ENCODE data around the gene NFE2L3. TPM values are rescaled to one million over a fixed set of nuclear protein-coding genes. Genes with fewer than 3 reads are reported as not detected.
A peak's percentile ranks its signal among the peaks of the same experiment; 100 is the strongest.
"Not testable (repeated sequence)": the region's sequence is repeated elsewhere in the genome, so short reads cannot be mapped to it uniquely, and the experiment has no call there.

NFE2L3 gene
- total and polyA plus RNA-seq, 2 of the 4 experiments (the other 2 are of a cell fraction) = 28.0 to 43.2 TPM

- no TSS peak for BruUV-seq (replicated peaks)
- peaks cover 23% of the 10 kb centered on the region for H3K4me1 ChIP-seq (ENCODE audit: control insufficient read depth, insufficient read depth, low read length)
- H2AK9ac ChIP-seq (replicated peaks; ENCODE audit: low read depth, low read length, poor library complexity) = peak overlapping the region; percentile 73
- peaks cover 37% of the 10 kb centered on the region for H3K9me1 ChIP-seq (ENCODE audit: insufficient read depth, low read length)
- no peak for ATAC-seq (ENCODE audit: low read depth)
- H3K36me3 ChIP-seq (ENCODE audit: control insufficient read depth, insufficient read depth, low read length) = no peaks in the 10 kb centered on the region
- dilution Hi-C loops (cut with HindIII; ENCODE audit: low sequenced_read_pairs, unreplicated experiment) (no loop called here), intact Hi-C loops (cut with micrococcal nuclease) (no loop called here), in situ Hi-C loops (cut with MboI; ENCODE audit: low sequenced_read_pairs) (no loop called here)
- peak overlapping the region; percentile 97 for H3K14ac ChIP-seq (replicated peaks; ENCODE audit: low read depth, low read length)
- 68% methylated on average over 4 of the region's 10 CpGs; no CpG with 5 or more reads in 1 of the 2 experiments for WGBS, 2 experiments (ENCODE audit: extremely low coverage in 2 of 2, insufficient read length in 1 of 2)
- H3K79me1 ChIP-seq (ENCODE audit: low read depth in 1 of 2, low read length in 2 of 2) = peaks cover 4 to 40% of the 10 kb centered on the region in 2 experiments; a peak in 3 of 4 replicates
- H2BK120ac ChIP-seq (ENCODE audit: low read depth, low read length) = peak overlapping the region; percentile 89
- peak overlapping the region; percentile 96 for H2BK15ac ChIP-seq (ENCODE audit: low read depth, low read length)
- peak overlapping the region; percentile 93 for H4K5ac ChIP-seq (ENCODE audit: low read depth, low read length)
- H3K9me3 ChIP-seq (ENCODE audit: control insufficient read depth, insufficient read depth, low read length) = no peaks in the 10 kb centered on the region
- peak overlapping the region; percentile 100 for H2AFZ ChIP-seq (replicated peaks; ENCODE audit: low read length, poor library complexity)
- no peak overlapping the region for H3K56ac ChIP-seq (ENCODE audit: extremely low read depth, insufficient read depth, low read length)
- ChIA-PET POLR2A (ENCODE audit: unreplicated experiment) (no interaction called here), CTCF (interaction anchor here (0.9 to 2.6 kb wide), 2 partner anchors 61 to 62 kb away, joined by 3 to 7 read pairs; no protein-coding TSS in a partner anchor)
- H3K18ac ChIP-seq (ENCODE audit: low read depth, low read length) = peak overlapping the region; percentile 68
- H4K8ac ChIP-seq (ENCODE audit: low read depth in 2 of 2, low read length in 2 of 2) = peak overlapping the region; percentile 100
- H3K9ac ChIP-seq (ENCODE audit: low read depth, low read length) = peak overlapping the region; percentile 57; the same call in 1 of the 2 replicates
- H4K91ac ChIP-seq (ENCODE audit: insufficient read depth, low read depth, low read length) = peak overlapping the region; percentile 94
- peak overlapping the region; percentile 94 for H3K4me3 ChIP-seq (ENCODE audit: insufficient read depth, low read depth, low read length)
- H2AK5ac ChIP-seq (ENCODE audit: low read depth, low read length) = peak overlapping the region; percentile 61; the same call in 1 of the 2 replicates
- no peaks in the 10 kb centered on the region for H4K20me1 ChIP-seq (ENCODE audit: insufficient read depth, low read length)
- H3K4me2 ChIP-seq (ENCODE audit: low read depth, low read length) = peak overlapping the region; percentile 80
- H3K23ac ChIP-seq (ENCODE audit: low read depth, low read length) = no peak overlapping the region; the same call in none of the 2 replicates
- H2BK20ac ChIP-seq (ENCODE audit: low read depth, low read length) = peak overlapping the region; percentile 60; the same call in 1 of the 2 replicates
- H3K27me3 ChIP-seq (ENCODE audit: control insufficient read depth, insufficient read depth, low read length) = no peaks in the 10 kb centered on the region
- peak overlapping the region; percentile 55 for H3K27ac ChIP-seq (ENCODE audit: insufficient read depth, low read length)
- peak overlapping the region; percentile 61 for H2BK5ac ChIP-seq (ENCODE audit: low read depth, low read length, poor library complexity, severe bottlenecking)
- H3K4ac ChIP-seq (ENCODE audit: low read depth, low read length) = peak overlapping the region; percentile 99
- DNase-seq = no peak
- TF ChIP-seq POLR2A (IDR thresholded peaks at IDR 0.05; ENCODE audit: low read depth, low read length) (no peak), MXI1 (IDR thresholded peaks at IDR 0.05; ENCODE audit: borderline replicate concordance, low read depth, low read length) (no peak)
Measured at GRCh38 chr7:26151650-26151952, 397 bp upstream of the NFE2L3 start.

GRCh38 chr7:26152782-26153240, 813 bp downstream of the NFE2L3 start:
- H2AK9ac ChIP-seq (replicated peaks; ENCODE audit: low read depth, low read length, poor library complexity) = peak overlapping the region; percentile 83
- DNase-seq; H2BK15ac ChIP-seq (ENCODE audit: low read depth, low read length); H3K18ac ChIP-seq (ENCODE audit: low read depth, low read length); POLR2A ChIA-PET (ENCODE audit: unreplicated experiment); H2BK5ac ChIP-seq (ENCODE audit: low read depth, low read length, poor library complexity, severe bottlenecking); in situ Hi-C loops (cut with MboI; ENCODE audit: low sequenced_read_pairs); H3K56ac ChIP-seq (ENCODE audit: extremely low read depth, insufficient read depth, low read length); H3K27ac ChIP-seq (ENCODE audit: insufficient read depth, low read length); H4K5ac ChIP-seq (ENCODE audit: low read depth, low read length); H3K36me3 ChIP-seq (ENCODE audit: control insufficient read depth, insufficient read depth, low read length); H3K9ac ChIP-seq (ENCODE audit: low read depth, low read length); H3K9me3 ChIP-seq (ENCODE audit: control insufficient read depth, insufficient read depth, low read length); BruUV-seq (replicated peaks); CTCF ChIA-PET; dilution Hi-C loops (cut with HindIII; ENCODE audit: low sequenced_read_pairs, unreplicated experiment); intact Hi-C loops (cut with micrococcal nuclease); H4K20me1 ChIP-seq (ENCODE audit: insufficient read depth, low read length); H3K27me3 ChIP-seq (ENCODE audit: control insufficient read depth, insufficient read depth, low read length): not testable (repeated sequence)
- H3K4me2 ChIP-seq (ENCODE audit: low read depth, low read length) = peak overlapping the region; percentile 88
- ATAC-seq (ENCODE audit: low read depth) = peak; percentile 2; the same call in 1 of the 2 replicates
- H2AFZ ChIP-seq (replicated peaks; ENCODE audit: low read length, poor library complexity) = peak overlapping the region; percentile 86
- H3K14ac ChIP-seq (replicated peaks; ENCODE audit: low read depth, low read length) = peak overlapping the region; percentile 80; the same call in 1 of the 2 replicates
- H3K79me1 ChIP-seq (ENCODE audit: low read depth in 1 of 2, low read length in 2 of 2) = peaks cover 4 to 48% of the 10 kb centered on the region in 2 experiments; a peak in 3 of 4 replicates
- H3K23ac ChIP-seq (ENCODE audit: low read depth, low read length) = peak overlapping the region; percentile 99
- H3K9me1 ChIP-seq (ENCODE audit: insufficient read depth, low read length) = peaks cover 40% of the 10 kb centered on the region
- peak overlapping the region; percentile 75; the same call in 1 of the 2 replicates for H2BK20ac ChIP-seq (ENCODE audit: low read depth, low read length)
- 6% methylated on average over 9 of the region's 54 CpGs; no CpG with 5 or more reads in 1 of the 2 experiments for WGBS, 2 experiments (ENCODE audit: extremely low coverage in 2 of 2, insufficient read length in 1 of 2)
- 0 out of 2 replicates have a peak overlapping the region, but pooled peaks have one; percentile 0 for H4K91ac ChIP-seq (ENCODE audit: insufficient read depth, low read depth, low read length)
- peaks cover 25% of the 10 kb centered on the region for H3K4me1 ChIP-seq (ENCODE audit: control insufficient read depth, insufficient read depth, low read length)
- peak overlapping the region; percentile 94 for H3K4me3 ChIP-seq (ENCODE audit: insufficient read depth, low read depth, low read length)
- peak overlapping the region; percentile 62 for H3K4ac ChIP-seq (ENCODE audit: low read depth, low read length)
- H2BK120ac ChIP-seq (ENCODE audit: low read depth, low read length) = peak overlapping the region; percentile 97; the same call in 1 of the 2 replicates
- H4K8ac ChIP-seq (ENCODE audit: low read depth in 2 of 2, low read length in 2 of 2) = peak overlapping the region in 1 of 2 experiments; percentile 81; a peak in 1 of 4 replicates
- H2AK5ac ChIP-seq (ENCODE audit: low read depth, low read length) = peak overlapping the region; percentile 77; the same call in 1 of the 2 replicates
